ENCODE results near the gene CACNB4.

The CACNB4 gene

GRCh38 chr2:151845884-151846283, 253.0 kb downstream of the CACNB4 start:
- DNase-seq = no peak

- no peak for DNase-seq
These were observed 253.4 kb downstream of the CACNB4 start for GRCh38 chr2:151845481-151845880.

- DNase-seq = no peak
These were observed 254.5 kb downstream of the CACNB4 start for GRCh38 chr2:151844211-151844896.

DNA sequence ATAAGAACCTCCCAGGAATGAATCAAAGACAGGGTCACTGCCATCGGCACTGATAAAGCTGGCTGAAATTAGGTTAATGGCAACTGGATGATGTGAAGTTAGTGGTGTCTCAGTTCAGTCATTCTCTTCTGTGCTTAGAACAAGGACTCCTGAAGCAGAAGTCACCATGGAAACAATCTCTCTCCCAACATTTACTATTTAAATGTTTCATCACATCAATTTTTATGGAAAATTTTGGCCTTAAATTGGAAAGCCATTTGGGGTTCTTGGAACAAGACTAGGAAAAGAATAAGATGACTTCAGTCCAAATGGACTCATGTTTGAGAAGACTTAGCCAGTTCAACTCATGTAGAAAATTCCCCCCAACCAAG, 255.2 kb downstream of the CACNB4 start:
- no peak for DNase-seq

GRCh38 chr2:151842830-151843690, 255.8 kb downstream of the CACNB4 start:
- no peak for DNase-seq

GRCh38 chr2:151841047-151841424, 257.8 kb downstream of the CACNB4 start:
- DNase-seq = no peak

- no peak for DNase-seq
These were observed 258.4 kb downstream of the CACNB4 start for GRCh38 chr2:151840216-151841046.

GRCh38 chr2:151837926-151838325, 260.9 kb downstream of the CACNB4 start:
- DNase-seq = no peak

DNA sequence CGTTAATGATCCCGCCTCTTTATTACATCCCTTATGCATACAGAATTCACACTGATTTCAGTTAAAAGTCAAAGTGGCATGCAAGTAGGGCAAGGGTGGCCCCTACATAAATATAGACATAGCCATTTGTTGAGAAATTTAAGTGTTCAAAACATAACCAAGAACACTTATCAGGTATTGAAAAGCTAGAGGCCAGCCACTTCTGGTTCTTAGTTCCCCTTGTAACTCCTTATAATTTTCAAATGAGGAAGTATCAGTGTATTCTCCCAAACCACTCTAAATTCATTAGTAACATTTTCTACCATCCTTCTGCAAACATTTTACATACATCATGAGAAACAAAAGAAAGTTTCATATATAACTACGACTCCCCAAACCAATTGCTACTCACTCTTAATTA, 264.9 kb downstream of the CACNB4 start:
- DNase-seq = no peak

DNA sequence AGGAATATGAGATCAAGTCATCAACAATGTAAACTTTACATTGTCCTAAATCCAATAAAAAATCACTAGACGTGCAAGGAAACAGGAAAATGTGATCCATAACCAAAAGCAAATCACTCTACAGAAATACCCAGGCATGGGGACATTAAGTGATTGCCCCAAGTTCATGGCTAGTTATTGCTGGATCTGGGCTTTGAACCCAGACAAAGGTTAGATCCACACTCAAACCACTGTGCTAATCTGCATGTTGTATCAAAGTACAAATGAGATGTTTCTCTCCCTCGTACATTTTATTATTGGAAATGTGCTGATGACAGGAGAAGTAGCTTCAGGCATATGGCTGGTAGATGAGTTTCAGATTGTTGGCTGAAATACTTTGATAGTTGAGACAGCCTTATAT, 267.9 kb downstream of the CACNB4 start:
- no peak for DNase-seq

DNA sequence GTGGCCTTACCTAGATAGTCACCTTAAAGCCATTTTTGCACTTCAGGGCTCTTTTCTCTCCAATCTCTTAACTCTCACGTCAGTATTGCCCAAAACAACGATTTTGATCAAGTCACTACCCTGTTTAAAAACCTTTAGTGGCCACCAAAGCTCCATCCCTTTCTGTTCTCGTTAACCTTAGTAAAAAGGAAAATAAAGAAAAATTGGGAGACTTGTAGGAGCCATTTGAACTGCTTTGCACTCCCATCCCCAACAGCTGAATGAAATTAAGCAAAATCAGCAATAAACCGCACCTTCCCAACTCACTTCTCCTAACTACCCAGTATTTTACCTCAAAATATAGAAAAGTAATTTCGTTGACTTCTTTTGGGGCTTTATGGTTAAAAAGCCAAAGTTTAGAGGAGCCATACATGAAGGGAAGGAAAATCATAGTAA, 269.9 kb downstream of the CACNB4 start:
- no peak for DNase-seq

DNA sequence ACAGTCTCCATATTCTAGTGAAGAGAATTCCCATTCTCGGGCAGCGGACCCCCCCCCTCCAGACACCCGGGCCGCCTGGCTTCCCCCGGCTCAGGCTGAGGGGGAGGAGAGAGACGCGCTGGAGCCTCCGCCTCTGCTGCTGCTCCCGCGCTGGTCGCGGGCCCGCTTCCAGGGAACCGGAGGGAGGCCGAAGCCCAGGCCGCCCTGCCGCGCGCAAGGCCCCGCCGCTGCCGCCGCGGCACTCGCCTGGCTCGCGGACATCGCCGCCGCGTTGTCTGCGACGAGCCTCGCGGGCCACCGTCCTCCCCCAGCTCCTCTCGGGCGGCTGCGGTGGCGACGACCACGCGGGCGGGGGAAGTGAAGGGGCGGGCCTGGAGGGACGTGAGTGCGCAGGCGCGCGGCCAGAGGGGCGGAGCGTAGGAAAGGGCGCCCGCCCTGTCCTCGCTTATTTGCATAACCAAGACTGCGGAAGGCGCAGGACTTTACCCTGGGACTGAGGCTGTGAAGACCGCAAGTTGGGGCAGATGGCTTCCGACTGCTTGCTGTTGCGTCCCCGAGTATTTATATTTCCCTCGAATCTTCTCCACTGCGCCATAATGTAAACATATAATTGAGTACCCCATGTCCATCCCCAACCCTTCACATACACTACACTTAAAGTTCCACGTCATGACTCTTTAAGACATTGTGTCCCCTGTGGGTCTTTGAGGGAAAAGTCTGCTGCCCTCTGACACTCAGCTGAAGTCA, 270.5 kb downstream of the CACNB4 start, which contains the start of gene ARL5A:
ARL5A (minus strand) TSS at position 279 of the 747 bp plus-strand sequence; CDS start at position 34, 245 bp downstream.
- DNase-seq = peak; percentile 87

- peak; percentile 23 for DNase-seq
These were observed 271.2 kb downstream of the CACNB4 start for GRCh38 chr2:151827564-151828142.

DNA sequence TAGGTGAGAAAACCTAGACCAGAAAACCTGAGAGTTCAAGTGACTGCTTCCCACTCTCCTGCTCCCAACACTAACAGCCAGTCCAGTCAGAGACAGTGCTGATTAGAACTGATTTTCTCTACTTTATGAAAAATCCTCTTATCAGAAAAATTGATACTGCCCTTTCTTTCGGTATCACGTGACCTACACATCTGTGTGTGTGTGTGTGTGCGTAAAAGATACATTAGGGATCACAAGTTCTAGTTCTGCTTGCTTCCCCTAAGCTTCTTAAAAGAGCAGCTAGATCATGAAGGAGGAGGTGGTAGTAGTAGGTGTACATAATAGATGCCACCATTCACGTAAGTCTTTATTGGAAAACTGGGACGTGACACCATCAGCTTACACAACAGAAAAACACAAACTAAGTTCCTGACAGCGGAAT, 272.1 kb downstream of the CACNB4 start:
- no peak for DNase-seq

GRCh38 chr2:151824886-151825285, 274.0 kb downstream of the CACNB4 start:
- no peak for DNase-seq

DNA sequence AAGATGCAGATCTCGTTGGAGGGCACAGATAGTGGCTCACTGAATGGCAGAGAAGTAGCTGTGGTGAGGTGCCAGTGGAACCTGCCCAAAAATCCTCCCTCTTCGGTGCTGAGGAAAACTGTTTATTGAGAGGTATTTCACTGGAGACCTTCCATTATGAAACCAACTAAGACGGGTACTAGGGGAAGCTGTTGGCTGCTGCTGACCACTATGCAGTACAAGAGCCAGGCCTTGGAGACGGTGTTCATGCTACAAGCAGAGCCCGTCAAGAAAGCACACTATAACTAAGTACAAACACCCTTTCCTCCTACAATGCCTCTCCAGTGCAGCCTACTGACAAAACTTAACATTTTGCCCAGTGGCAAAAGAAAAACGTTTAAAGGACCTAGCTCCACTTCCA, 275.2 kb downstream of the CACNB4 start:
- no peak for DNase-seq

- DNase-seq = no peak
These were observed 278.9 kb downstream of the CACNB4 start for GRCh38 chr2:151819920-151820319.

DNA sequence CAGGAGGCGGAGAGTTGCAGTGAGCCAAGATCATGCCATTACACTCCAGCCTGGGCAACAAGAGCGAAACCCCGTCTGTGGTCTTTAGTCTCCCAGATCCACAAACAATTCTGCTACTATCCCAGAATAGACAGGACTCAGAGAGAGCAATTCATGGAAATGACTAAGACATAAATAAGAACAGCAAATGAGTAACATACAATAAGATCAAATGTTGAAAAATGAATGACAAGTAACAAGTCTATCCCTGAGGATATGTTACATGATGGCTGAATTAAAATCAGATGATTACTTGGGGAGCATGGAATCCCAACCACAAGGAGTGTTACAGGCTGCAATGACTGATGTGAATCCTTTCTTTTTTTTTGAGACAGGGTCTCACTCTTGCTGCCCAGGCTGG, 280.9 kb downstream of the CACNB4 start:
- no peak for DNase-seq

GRCh38 chr2:151816843-151817242, 282.0 kb downstream of the CACNB4 start:
- no peak for DNase-seq

- no peak for DNase-seq
These were observed 282.9 kb downstream of the CACNB4 start for GRCh38 chr2:151815821-151816489.

DNA sequence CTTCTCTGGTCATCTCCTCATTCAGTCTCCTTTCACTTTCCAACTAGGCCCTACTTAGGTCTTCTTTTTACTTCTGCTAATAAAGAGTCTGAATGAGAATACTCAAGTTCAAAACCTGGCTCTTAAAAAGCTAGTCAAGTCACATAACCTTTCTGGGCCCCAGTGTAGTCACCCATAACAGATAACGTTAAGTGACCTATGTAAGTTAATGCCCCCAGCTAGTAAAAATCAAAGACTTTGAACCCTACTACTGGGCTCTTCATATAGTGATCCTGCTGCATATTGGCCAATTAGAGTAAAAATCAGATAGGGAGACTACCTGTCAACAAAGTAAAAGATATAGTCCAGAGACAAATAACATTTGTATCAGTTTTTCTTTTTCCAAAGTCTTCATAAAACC, 288.4 kb downstream of the CACNB4 start:
- DNase-seq = no peak

DNA sequence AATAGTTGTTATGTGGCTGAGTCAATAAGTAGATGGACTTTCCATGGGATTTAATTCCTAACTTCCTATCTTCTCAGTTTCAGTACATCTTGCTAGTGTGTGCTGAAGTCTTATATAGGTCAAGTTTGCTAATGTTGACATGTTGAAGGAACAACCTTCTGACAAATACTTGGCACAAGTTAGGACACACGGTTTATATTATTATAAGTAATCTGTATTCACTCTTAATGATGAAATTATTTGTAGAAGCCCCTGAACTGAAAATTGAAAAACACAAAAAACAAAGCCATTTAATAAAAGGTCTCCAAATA, 289.8 kb downstream of the CACNB4 start:
- DNase-seq = no peak

Measured in NCI-H1092 treated with DMSO at 0.1 percent for 48 hours (cell line).